Activated naive CD4-positive, alpha-beta T cell treated with anti-CD3 and anti-CD28 coated beads for 36 hours (primary cell): Measurements from ENCODE around the gene TBC1D32. TPM values are rescaled to one million over a fixed set of nuclear protein-coding genes. Genes with fewer than 3 reads are reported as not detected.
"Not testable (repeated sequence)": the region's sequence is repeated elsewhere in the genome, so short reads cannot be mapped to it uniquely, and the experiment has no call there.

Experiments
- CTCF ChIA-PET: fragments of 350-600 bp; sonication (Branson Sonifier 250); formaldehyde crosslinking; loops from one replicate; lab custom pipeline; 2021; ENCODE audit warnings: antibody characterized with exemption; lab: Charles Lee
- DNase-seq: peaks from one replicate; pipeline ENCODE4 v3.0.0-alpha.2; 2020
- H3K27ac Mint-ChIP-seq: one replicate; pipeline ENCODE4 v1.8.0; 2021; ENCODE audit warnings: mild to moderate bottlenecking, mixed read lengths
- H3K27me3 Mint-ChIP-seq: one replicate; pipeline ENCODE4 v1.8.0; 2021; ENCODE audit warnings: low read depth, mixed read lengths
- H3K36me3 Mint-ChIP-seq: one replicate; pipeline ENCODE4 v1.8.0; 2021; ENCODE audit warnings: low read depth, mixed read lengths
- H3K4me1 Mint-ChIP-seq: one replicate; pipeline ENCODE4 v1.8.0; 2021; ENCODE audit warnings: low read depth, mixed read lengths
- H3K4me3 Mint-ChIP-seq: one replicate; pipeline ENCODE4 v1.8.0; 2021; ENCODE audit warnings: mild to moderate bottlenecking, moderate library complexity, mixed read lengths
- H3K9me3 Mint-ChIP-seq: one replicate; pipeline ENCODE4 v1.8.0; 2021; ENCODE audit warnings: mixed read lengths
- intact Hi-C: fragments of 100-400 bp; cut with micrococcal nuclease; formaldehyde crosslinking; loops from one replicate; pipeline ENCODE4 v1.15.1; 2023
- total RNA-seq, 2 experiments: library from RNA; stranded (reverse); gene quantifications; one replicate each; pipeline ENCODE4 v1.2.3, GENCODE V29; 2021

Gene TBC1D32
- total RNA-seq, 2 experiments from 2014 or later, result 6.9 to 8.2 TPM

- no peak overlapping the region for H3K4me3 Mint-ChIP-seq
- no peak for DNase-seq
- no peak overlapping the region for H3K27ac Mint-ChIP-seq
- intact Hi-C loops, result no loop called here
- H3K27me3 Mint-ChIP-seq, result peaks cover 8% of the 10 kb centered on the region
- CTCF ChIA-PET, result no interaction called here
- no peaks in the 10 kb centered on the region for H3K4me1 Mint-ChIP-seq
- no peaks in the 10 kb centered on the region for H3K9me3 Mint-ChIP-seq
- H3K36me3 Mint-ChIP-seq, result no peaks in the 10 kb centered on the region
Observed at GRCh38 chr6:121344539-121344938, 10.3 kb upstream of the TBC1D32 start.

- intact Hi-C loops, result no loop called here
- CTCF ChIA-PET, result interaction anchor here (0.5 kb wide), 1 partner anchor 369 kb away, joined by 3 read pairs; no protein-coding TSS in a partner anchor
- Mint-ChIP-seq H3K27me3 (peaks cover 8% of the 10 kb centered on the region), H3K36me3 (no peaks in the 10 kb centered on the region), H3K9me3 (no peaks in the 10 kb centered on the region), H3K4me1 (peaks cover 6% of the 10 kb centered on the region), H3K4me3 (no peak overlapping the region), H3K27ac (no peak overlapping the region)
- DNase-seq, result no peak
Observed at GRCh38 chr6:121339639-121340226, 5.5 kb upstream of the TBC1D32 start.

- intact Hi-C loops, result no loop called here
- Mint-ChIP-seq H3K36me3 (peaks cover 3% of the 10 kb centered on the region), H3K4me3 (no peak overlapping the region), H3K9me3 (no peaks in the 10 kb centered on the region), H3K27ac (no peak overlapping the region), H3K4me1 (peaks cover 10% of the 10 kb centered on the region), H3K27me3 (peaks cover 8% of the 10 kb centered on the region)
- CTCF ChIA-PET, result no interaction called here
- no peak for DNase-seq
Observed at GRCh38 chr6:121338956-121339355, 4.7 kb upstream of the TBC1D32 start.

GRCh38 chr6:121338366-121338765 lies 4.1 kb upstream of the TBC1D32 start:
- Mint-ChIP-seq H3K4me3 (no peak overlapping the region), H3K27me3 (peaks cover 8% of the 10 kb centered on the region), H3K27ac (no peak overlapping the region), H3K4me1 (peaks cover 11% of the 10 kb centered on the region), H3K9me3 (no peaks in the 10 kb centered on the region), H3K36me3 (peaks cover 3% of the 10 kb centered on the region)
- CTCF ChIA-PET, result interaction anchor here (0.6 kb wide), 1 partner anchor 511 kb away, joined by 3 read pairs; no protein-coding TSS in a partner anchor
- no peak for DNase-seq
- intact Hi-C loops, result no loop called here

GRCh38 chr6:121335087-121336008 lies 1.1 kb upstream of the TBC1D32 start:
- H3K27me3 Mint-ChIP-seq, result no peaks in the 10 kb centered on the region
- DNase-seq, result no peak
- peak overlapping the region; percentile 97 for H3K27ac Mint-ChIP-seq
- no peaks in the 10 kb centered on the region for H3K9me3 Mint-ChIP-seq
- CTCF ChIA-PET, result no interaction called here
- H3K36me3 Mint-ChIP-seq, result peaks cover 3% of the 10 kb centered on the region
- intact Hi-C loops, result loop anchor here (1.0 to 2.0 kb wide), 4 partner anchors 101 to 1986 kb away; partner anchors contain the start of genes HSF2, MAN1A1 and SERINC1
- H3K4me1 Mint-ChIP-seq, result peaks cover 36% of the 10 kb centered on the region
- H3K4me3 Mint-ChIP-seq, result peak overlapping the region; percentile 98

- H3K27me3 Mint-ChIP-seq, CTCF ChIA-PET, H3K9me3 Mint-ChIP-seq, DNase-seq, H3K36me3 Mint-ChIP-seq: not testable (repeated sequence)
- H3K27ac Mint-ChIP-seq, result peak overlapping the region; percentile 24
- intact Hi-C loops, result loop anchor here (1.0 to 5.0 kb wide), 6 partner anchors 103 to 1137 kb away; partner anchors contain the start of genes HSF2 and SERINC1
- peaks cover 38% of the 10 kb centered on the region for H3K4me1 Mint-ChIP-seq
- H3K4me3 Mint-ChIP-seq, result peak overlapping the region; percentile 98
Observed at GRCh38 chr6:121333694-121334093, 586 bp downstream of the TBC1D32 start.

GRCh38 chr6:121333196-121333595 lies 1.1 kb downstream of the TBC1D32 start:
- DNase-seq, result no peak
- Mint-ChIP-seq H3K4me3 (peak overlapping the region; percentile 98), H3K27ac (peak overlapping the region; percentile 24), H3K9me3 (no peaks in the 10 kb centered on the region), H3K4me1 (peaks cover 38% of the 10 kb centered on the region), H3K36me3 (peaks cover 3% of the 10 kb centered on the region), H3K27me3 (no peaks in the 10 kb centered on the region)
- CTCF ChIA-PET, result no interaction called here
- intact Hi-C loops, result loop anchor here (5.0 kb wide), 2 partner anchors 319 to 699 kb away; no protein-coding TSS in a partner anchor

- Mint-ChIP-seq H3K36me3 (peaks cover 3% of the 10 kb centered on the region), H3K4me1 (peaks cover 38% of the 10 kb centered on the region), H3K27ac (no peak overlapping the region), H3K4me3 (no peak overlapping the region), H3K27me3 (no peaks in the 10 kb centered on the region), H3K9me3 (no peaks in the 10 kb centered on the region)
- DNase-seq, result no peak
- CTCF ChIA-PET, result no interaction called here
- intact Hi-C loops, result loop anchor here (5.0 kb wide), 2 partner anchors 322 to 702 kb away; no protein-coding TSS in a partner anchor
Observed at GRCh38 chr6:121330516-121330915, 3.8 kb downstream of the TBC1D32 start.

GRCh38 chr6:121321282-121321681 lies 13.0 kb downstream of the TBC1D32 start:
- Mint-ChIP-seq H3K27ac (no peak overlapping the region), H3K9me3 (no peaks in the 10 kb centered on the region), H3K36me3 (peaks cover 6% of the 10 kb centered on the region), H3K27me3 (no peaks in the 10 kb centered on the region), H3K4me3 (no peak overlapping the region), H3K4me1 (peaks cover 22% of the 10 kb centered on the region)
- intact Hi-C loops, result loop anchor here (10.0 kb wide), 1 partner anchor 524 kb away; no protein-coding TSS in a partner anchor
- peak; percentile 9 for DNase-seq
- CTCF ChIA-PET, result interaction anchor here (0.7 kb wide), 1 partner anchor 36 kb away, joined by 3 read pairs; no protein-coding TSS in a partner anchor

- intact Hi-C loops, result loop anchor here (2.0 to 10.0 kb wide), 3 partner anchors 81 to 713 kb away; no protein-coding TSS in a partner anchor
- Mint-ChIP-seq H3K4me1 (peaks cover 22% of the 10 kb centered on the region), H3K36me3 (peaks cover 6% of the 10 kb centered on the region), H3K4me3 (no peak overlapping the region), H3K27me3 (no peaks in the 10 kb centered on the region), H3K27ac (no peak overlapping the region), H3K9me3 (no peaks in the 10 kb centered on the region)
- CTCF ChIA-PET, result interaction anchor here (0.8 to 2.8 kb wide), 4 partner anchors 11 to 532 kb away, joined by 3 to 8 read pairs (median 4); no protein-coding TSS in a partner anchor
- no peak for DNase-seq
Observed at GRCh38 chr6:121319603-121320002, 14.7 kb downstream of the TBC1D32 start.

- Mint-ChIP-seq H3K9me3 (no peaks in the 10 kb centered on the region), H3K4me1 (peaks cover 22% of the 10 kb centered on the region), H3K36me3 (peaks cover 6% of the 10 kb centered on the region), H3K27me3 (no peaks in the 10 kb centered on the region), H3K4me3 (no peak overlapping the region), H3K27ac (no peak overlapping the region)
- CTCF ChIA-PET, result interaction anchor here (0.8 to 2.8 kb wide), 4 partner anchors 11 to 532 kb away, joined by 3 to 8 read pairs (median 4); no protein-coding TSS in a partner anchor
- DNase-seq, result no peak
- intact Hi-C loops, result loop anchor here (2.0 kb wide), 2 partner anchors 82 to 714 kb away; no protein-coding TSS in a partner anchor
Observed at GRCh38 chr6:121319112-121319553, 15.1 kb downstream of the TBC1D32 start.
